GM12801 (cell line): ENCODE results near the gene FAM78B.

Experiments
- CTCF ChIP-seq: IDR thresholded peaks from one replicate; pipeline ENCODE4 v1.5.1; 2011; ENCODE audit warnings: control low read depth; ENCODE audit not compliant: insufficient read length; ENCODE audit errors: extremely low read depth

Gene FAM78B

GRCh38 chr1:166164995-166165660 lies 1.7 kb downstream of the FAM78B start:
- no peak for TF ChIP-seq CTCF

GRCh38 chr1:166164646-166164994 lies 2.2 kb downstream of the FAM78B start:
- TF ChIP-seq CTCF: no peak

GRCh38 chr1:166159656-166160055 lies 7.1 kb downstream of the FAM78B start:
- no peak for TF ChIP-seq CTCF

- TF ChIP-seq CTCF: no peak
These were observed 10.1 kb downstream of the FAM78B start for GRCh38 chr1:166156674-166157073.

GRCh38 chr1:166155108-166155507 lies 11.7 kb downstream of the FAM78B start:
- no peak for TF ChIP-seq CTCF

GRCh38 chr1:166153525-166154314 lies 13.1 kb downstream of the FAM78B start:
- TF ChIP-seq CTCF: no peak

GRCh38 chr1:166152978-166153377 lies 13.8 kb downstream of the FAM78B start:
- no peak for TF ChIP-seq CTCF
